Tibial nerve (tissue), 3 donors: ENCODE measurements around the gene RIMBP3B.
"Not testable (repeated sequence)": the region's sequence is repeated elsewhere in the genome, so short reads cannot be mapped to it uniquely, and the experiment has no call there.

Source experiments
- POLR2A ChIP-seq, 2 donors: fragments of 450-650 bp; IDR thresholded peaks; one replicate each; pipeline ENCODE4 v1.6.1; 2017; ENCODE audit warnings: antibody characterized with exemption in 2 of 2, mild to moderate bottlenecking in 2 of 2, moderate library complexity in 2 of 2
- TF ChIP-seq, protein P1 (sequence below), 5 experiments: fragments of 200-600 bp in 3 of 5; fragments of 450-650 bp in 2 of 5; sonication (generic) in 3 of 5; IDR thresholded peaks; one replicate each; pipeline ENCODE4 v1.5.1; 2016 to 2019; ENCODE audit warnings: antibody characterized with exemption in 5 of 5, mild to moderate bottlenecking in 3 of 5, moderate library complexity in 2 of 5

DNA sequence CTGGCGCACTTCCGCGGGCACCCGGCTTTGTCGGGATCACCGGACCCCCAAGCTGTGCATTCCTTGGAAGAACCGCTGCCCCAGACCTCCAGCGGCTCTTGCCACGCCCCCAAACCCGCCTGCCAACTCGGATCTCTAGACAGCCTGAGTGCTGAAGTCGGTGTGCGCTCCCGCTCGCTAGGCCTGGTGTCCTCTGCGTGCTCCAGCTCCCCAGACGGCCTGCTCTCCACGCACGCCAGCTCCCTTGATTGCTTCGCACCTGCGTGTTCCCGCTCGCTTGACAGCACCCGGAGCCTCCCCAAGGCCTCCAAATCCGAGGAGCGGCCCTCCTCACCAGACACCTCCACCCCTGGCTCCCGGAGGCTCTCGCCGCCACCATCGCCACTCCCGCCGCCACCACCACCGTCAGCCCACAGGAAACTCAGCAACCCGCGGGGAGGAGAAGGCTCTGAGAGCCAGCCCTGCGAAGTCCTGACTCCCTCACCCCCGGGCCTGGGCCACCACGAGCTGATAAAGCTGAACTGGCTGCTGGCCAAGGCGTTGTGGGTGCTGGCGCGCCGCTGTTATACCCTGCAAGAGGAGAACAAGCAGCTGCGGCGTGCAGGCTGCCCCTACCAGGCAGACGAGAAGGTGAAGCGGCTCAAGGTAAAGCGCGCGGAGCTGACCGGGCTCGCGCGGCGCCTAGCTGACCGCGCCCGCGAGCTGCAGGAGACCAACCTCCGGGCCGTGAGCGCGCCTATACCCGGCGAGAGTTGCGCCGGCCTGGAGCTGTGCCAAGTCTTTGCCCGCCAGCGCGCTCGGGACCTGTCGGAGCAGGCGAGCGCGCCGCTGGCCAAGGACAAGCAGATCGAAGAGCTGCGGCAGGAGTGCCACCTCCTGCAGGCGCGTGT, 1.2 kb downstream of the RIMBP3B start:
- TF ChIP-seq, protein P1, sequence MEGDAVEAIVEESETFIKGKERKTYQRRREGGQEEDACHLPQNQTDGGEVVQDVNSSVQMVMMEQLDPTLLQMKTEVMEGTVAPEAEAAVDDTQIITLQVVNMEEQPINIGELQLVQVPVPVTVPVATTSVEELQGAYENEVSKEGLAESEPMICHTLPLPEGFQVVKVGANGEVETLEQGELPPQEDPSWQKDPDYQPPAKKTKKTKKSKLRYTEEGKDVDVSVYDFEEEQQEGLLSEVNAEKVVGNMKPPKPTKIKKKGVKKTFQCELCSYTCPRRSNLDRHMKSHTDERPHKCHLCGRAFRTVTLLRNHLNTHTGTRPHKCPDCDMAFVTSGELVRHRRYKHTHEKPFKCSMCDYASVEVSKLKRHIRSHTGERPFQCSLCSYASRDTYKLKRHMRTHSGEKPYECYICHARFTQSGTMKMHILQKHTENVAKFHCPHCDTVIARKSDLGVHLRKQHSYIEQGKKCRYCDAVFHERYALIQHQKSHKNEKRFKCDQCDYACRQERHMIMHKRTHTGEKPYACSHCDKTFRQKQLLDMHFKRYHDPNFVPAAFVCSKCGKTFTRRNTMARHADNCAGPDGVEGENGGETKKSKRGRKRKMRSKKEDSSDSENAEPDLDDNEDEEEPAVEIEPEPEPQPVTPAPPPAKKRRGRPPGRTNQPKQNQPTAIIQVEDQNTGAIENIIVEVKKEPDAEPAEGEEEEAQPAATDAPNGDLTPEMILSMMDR (IDR thresholded peaks at IDR 0.05) = not testable (repeated sequence)
- not testable (repeated sequence) for TF ChIP-seq POLR2A (IDR thresholded peaks at IDR 0.05)
